ENCODE measurements around the gene GAN.

DNA sequence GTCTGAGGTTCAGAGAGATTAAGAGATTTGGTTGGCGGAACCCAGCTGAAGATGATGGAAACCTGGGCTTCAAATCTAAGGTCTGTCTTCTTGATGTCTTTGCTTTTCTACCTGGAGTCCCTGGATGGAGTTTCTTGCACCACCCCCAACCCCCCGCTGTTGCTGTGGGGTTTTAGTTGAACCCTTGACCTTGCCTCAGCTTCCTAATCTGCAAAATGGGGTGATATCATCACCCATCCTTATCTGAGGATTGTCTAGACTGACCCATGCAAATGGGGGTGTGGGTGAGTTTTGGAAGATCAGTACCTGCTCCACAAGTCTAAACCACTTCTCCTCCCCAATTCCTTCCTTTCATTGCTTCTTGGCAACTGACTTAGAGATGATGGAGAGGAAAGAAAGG lies 120.8 kb downstream of the GAN start:
- TF ChIP-seq POLR2A (IDR thresholded peaks at IDR 0.05) (no peak), CTCF (IDR thresholded peaks at IDR 0.05) (no peak)

All from testis (tissue), 2 donors.